Kidney (tissue), 14 donors: Measurements from ENCODE around the gene CAV1. TPM values are rescaled to one million over a fixed set of nuclear protein-coding genes. Genes with fewer than 3 reads are reported as not detected.

Experiments
- DNase-seq, 5 donors: peaks; one replicate each; pipeline ENCODE4 v3.0.0-alpha.2; 2013 to 2020
- FAIRE-seq: peaks from 2 replicates; lab custom pipeline; 2012; peaks lifted over from hg19 to GRCh38; lab: Jason Lieb, UNC
- H3K27ac ChIP-seq, 2 donors: one replicate each; pipeline ENCODE4 v1.7.0; 2013; ENCODE audit warnings: low read depth in 2 of 2, low read length in 2 of 2, inconsistent platforms in 1 of 2
- H3K27me3 ChIP-seq: one replicate; pipeline ENCODE4 v1.7.1; 2013; ENCODE audit warnings: low read length, inconsistent platforms; ENCODE audit not compliant: control insufficient read depth, insufficient read depth
- H3K36me3 ChIP-seq, 3 donors: one replicate each; pipeline versions ENCODE4 v1.7.0 to v1.7.1; 2013; ENCODE audit warnings: low read length in 3 of 3, control low read depth in 1 of 3, inconsistent platforms in 1 of 3; ENCODE audit not compliant: insufficient read depth in 3 of 3, control insufficient read depth in 2 of 3
- H3K4me1 ChIP-seq, 3 donors: one replicate each; pipeline versions ENCODE4 v1.7.0 to v1.7.1; 2013; ENCODE audit warnings: low read length in 3 of 3, inconsistent platforms in 1 of 3, low read depth in 1 of 3; ENCODE audit not compliant: control insufficient read depth in 2 of 3, insufficient read depth in 2 of 3
- H3K4me3 ChIP-seq, 3 donors: one replicate each; pipeline versions ENCODE4 v1.7.0 to v1.8.1; 2013; ENCODE audit warnings: low read length in 3 of 3, control low read depth in 1 of 3, inconsistent platforms in 1 of 3
- H3K9ac ChIP-seq, 3 donors: one replicate each; pipeline versions ENCODE4 v1.7.0 to v1.7.1; 2013; ENCODE audit warnings: low read length in 3 of 3, control low read depth in 1 of 3, inconsistent platforms in 1 of 3
- H3K9me3 ChIP-seq, 3 donors: one replicate each; pipeline versions ENCODE4 v1.7.0 to v1.7.1; 2013; ENCODE audit warnings: low read length in 3 of 3, control low read depth in 1 of 3, inconsistent platforms in 1 of 3; ENCODE audit not compliant: control insufficient read depth in 2 of 3, insufficient read depth in 1 of 3
- CTCF ChIP-seq: IDR thresholded peaks from 3 replicates; pipeline ENCODE4 v1.5.1; 2012; ENCODE audit warnings: mild to moderate bottlenecking, moderate library complexity, borderline replicate concordance; ENCODE audit not compliant: insufficient read depth; ENCODE audit errors: extremely low read depth
- intact Hi-C: fragments of 100-400 bp; cut with DNase I; formaldehyde crosslinking; loops from one replicate; pipeline ENCODE4 v1.11.1; 2022
- polyA plus RNA-seq: library from polyadenylated mRNA; stranded (reverse); fragments of 350-450 nt; fragmentation: Illumina TruSeq; extraction: RNeasy Lipid Tissue Mini Kit (QIAGEN cat#74804); gene quantifications from one replicate; pipeline ENCODE4 v1.2.3, GENCODE V29; 2014; ENCODE audit warnings: low read depth, low replicate concordance; ENCODE audit not compliant: insufficient read depth
- total RNA-seq: library from RNA; stranded (reverse); fragmentation: NEBNext Ultra II Directional; extraction: Animal tissue kit (Norgen Biotek cat#: 25700); gene quantifications from one replicate; pipeline ENCODE4 v1.2.1, GENCODE V29; 2021
- donor health status: control.
- donor health status: control.
- donor health status: control.
- donor health status: control.
- donor health status: control.
- donor health status: DM: yes; HTN: yes; CAD: no.
- donor health status: Normal renal cell carcinoma (clear cell type).

Gene CAV1
- total and polyA plus RNA-seq, 2 donors from 2014 or later, result 15.7 to 67.2 TPM

- Histone ChIP-seq H3K27ac (no peak overlapping the region), H3K4me1 (no peaks in the 10 kb centered on the region), H3K27me3 (no peaks in the 10 kb centered on the region), H3K4me3 (no peak overlapping the region), H3K36me3 (no peaks in the 10 kb centered on the region), H3K9ac (no peak overlapping the region), H3K9me3 (no peaks in the 10 kb centered on the region)
- no peak for TF ChIP-seq CTCF
- FAIRE-seq, result no peak
- DNase-seq, result no peak
- intact Hi-C loops, result no loop called here
These were observed 32.8 kb upstream of the CAV1 start for GRCh38 chr7:116491887-116492653.

- Histone ChIP-seq H3K9me3 (no peaks in the 10 kb centered on the region), H3K27me3 (no peaks in the 10 kb centered on the region), H3K36me3 (no peaks in the 10 kb centered on the region), H3K4me1 (no peaks in the 10 kb centered on the region), H3K9ac (no peak overlapping the region), H3K27ac (no peak overlapping the region), H3K4me3 (no peak overlapping the region)
- no peak for DNase-seq
- FAIRE-seq, result no peak
- intact Hi-C loops, result no loop called here
- no peak for TF ChIP-seq CTCF
These were observed 32.2 kb upstream of the CAV1 start for GRCh38 chr7:116492654-116493109.

- intact Hi-C loops, result no loop called here
- DNase-seq (no peak), FAIRE-seq (no peak)
- no peak overlapping the region for H3K27ac ChIP-seq
- no peaks in the 10 kb centered on the region for H3K36me3 ChIP-seq
- no peak overlapping the region for H3K9ac ChIP-seq
- no peaks in the 10 kb centered on the region for H3K9me3 ChIP-seq
- H3K27me3 ChIP-seq, result no peaks in the 10 kb centered on the region
- H3K4me3 ChIP-seq, result no peak overlapping the region
- TF ChIP-seq CTCF, result no peak
- no peaks in the 10 kb centered on the region for H3K4me1 ChIP-seq
These were observed 31.4 kb upstream of the CAV1 start for GRCh38 chr7:116493449-116493848.
